Measurements from ENCODE around the gene ROGDI.

Gene ROGDI

GRCh38 chr16:4828567-4829321 lies 26.3 kb upstream of the ROGDI start:
- no peak for DNase-seq (ENCODE audit: low spot score)
- no peak for TF ChIP-seq CTCF (IDR thresholded peaks at IDR 0.05; ENCODE audit: extremely low read depth, missing control alignments)

- TF ChIP-seq CTCF (IDR thresholded peaks at IDR 0.05; ENCODE audit: extremely low read depth, missing control alignments) = no peak
- no peak for DNase-seq (ENCODE audit: low spot score)
Measured at GRCh38 chr16:4826980-4827379, 24.5 kb upstream of the ROGDI start.

GRCh38 chr16:4826526-4826925 lies 24.1 kb upstream of the ROGDI start:
- no peak for DNase-seq (ENCODE audit: low spot score)
- TF ChIP-seq CTCF (IDR thresholded peaks at IDR 0.05; ENCODE audit: extremely low read depth, missing control alignments) = no peak

- TF ChIP-seq CTCF (IDR thresholded peaks at IDR 0.05; ENCODE audit: extremely low read depth, missing control alignments) = no peak
- no peak for DNase-seq (ENCODE audit: low spot score)
Measured at GRCh38 chr16:4825196-4825595, 22.8 kb upstream of the ROGDI start.

GRCh38 chr16:4820652-4821051 lies 18.2 kb upstream of the ROGDI start:
- no peak for DNase-seq (ENCODE audit: low spot score)
- TF ChIP-seq CTCF (IDR thresholded peaks at IDR 0.05; ENCODE audit: extremely low read depth, missing control alignments) = no peak

- TF ChIP-seq CTCF (IDR thresholded peaks at IDR 0.05; ENCODE audit: extremely low read depth, missing control alignments) = no peak
- no peak for DNase-seq (ENCODE audit: low spot score)
Measured at GRCh38 chr16:4814542-4815173, 12.2 kb upstream of the ROGDI start.

- no peak for TF ChIP-seq CTCF (IDR thresholded peaks at IDR 0.05; ENCODE audit: extremely low read depth, missing control alignments)
- no peak for DNase-seq (ENCODE audit: low spot score)
Measured at GRCh38 chr16:4814046-4814445, 11.6 kb upstream of the ROGDI start.
